A673 (cell line): ENCODE results near the gene ATPAF2. TPM values are rescaled to one million over a fixed set of nuclear protein-coding genes. Genes with fewer than 3 reads are reported as not detected.

Source experiments
- BruUV-seq: library from RNA; stranded (reverse); fragments of 400-500 nt; replicated peaks from 2 replicates; lab custom pipeline; 2021; lab: Mats Ljungman, UMichigan
- CTCF ChIA-PET: fragments of 300-600 bp; sonication (Branson Sonifier 250); formaldehyde crosslinking; loops from one replicate; lab custom pipeline; 2022; ENCODE audit warnings: antibody characterized with exemption; lab: Charles Lee
- POLR2A ChIA-PET: fragments of 300-600 bp; sonication (Branson Sonifier 250); formaldehyde crosslinking; loops from one replicate; lab custom pipeline; 2022; ENCODE audit warnings: antibody characterized with exemption; ENCODE audit not compliant: low non-redundant PET; lab: Charles Lee
- DNase-seq: peaks from one replicate; pipeline ENCODE4 v3.0.0-alpha.2; 2015; ENCODE audit warnings: low spot score
- H3K27ac ChIP-seq: fragments of 200-600 bp; sonication (generic); 2 replicates; pipeline ENCODE4 v1.5.1; 2016; ENCODE audit warnings: mixed run types, low read depth, mild to moderate bottlenecking, mixed read lengths, antibody characterized with exemption, low read length; ENCODE audit not compliant: poor library complexity, severe bottlenecking
- H3K27me3 ChIP-seq: fragments of 200-600 bp; sonication (generic); replicated peaks from 2 replicates; pipeline ENCODE4 v1.6.1; 2017; ENCODE audit warnings: mixed run types, low read depth, mild to moderate bottlenecking, mixed read lengths, antibody characterized with exemption, low read length; ENCODE audit not compliant: insufficient read depth, poor library complexity
- H3K36me3 ChIP-seq: fragments of 200-600 bp; sonication (generic); 2 replicates; pipeline ENCODE4 v1.6.1; 2016; ENCODE audit warnings: mixed run types, mild to moderate bottlenecking, mixed read lengths, antibody characterized with exemption, low read length; ENCODE audit not compliant: insufficient read depth, poor library complexity, severe bottlenecking
- H3K4me1 ChIP-seq: fragments of 200-600 bp; sonication (generic); 2 replicates; pipeline ENCODE4 v1.6.1; 2017; ENCODE audit warnings: mixed run types, mild to moderate bottlenecking, mixed read lengths, antibody characterized with exemption, low read length; ENCODE audit not compliant: insufficient read depth, poor library complexity, severe bottlenecking
- H3K4me3 ChIP-seq: fragments of 200-600 bp; sonication (generic); 2 replicates; pipeline ENCODE4 v1.5.1; 2016; ENCODE audit warnings: low read depth, mixed run types, mild to moderate bottlenecking, mixed read lengths, low read length; ENCODE audit not compliant: poor library complexity, severe bottlenecking
- H3K9me3 ChIP-seq: fragments of 200-600 bp; sonication (generic); 2 replicates; pipeline ENCODE4 v1.6.1; 2016; ENCODE audit warnings: mixed run types, low read depth, mild to moderate bottlenecking, mixed read lengths, antibody characterized with exemption, low read length; ENCODE audit not compliant: poor library complexity, severe bottlenecking
- CTCF ChIP-seq: fragments of 300-800, 200-600 bp; sonication (generic); conservative IDR thresholded peaks from 2 replicates; pipeline ENCODE4 v1.5.1; 2017; ENCODE audit warnings: low read depth, mild to moderate bottlenecking, antibody characterized with exemption, low read length, moderate library complexity, mixed read lengths
- EZH2 ChIP-seq: fragments of 200-600 bp; sonication (generic); IDR thresholded peaks from 2 replicates; pipeline ENCODE4 v1.6.1; 2017; ENCODE audit warnings: borderline replicate concordance, low read depth, mild to moderate bottlenecking, mixed read lengths, antibody characterized with exemption, low read length; ENCODE audit not compliant: poor library complexity, severe bottlenecking
- intact Hi-C: fragments of 100-400 bp; cut with micrococcal nuclease; formaldehyde crosslinking; loops from one replicate; pipeline ENCODE4 v1.10.0; 2022; ENCODE audit not compliant: unreplicated experiment
- total RNA-seq: library from RNA; stranded (reverse); gene quantifications from 2 replicates; pipeline ENCODE4 v1.2.3, GENCODE V29; 2021

The ATPAF2 gene
- total RNA-seq, 1 experiment from 2014 or later: 30.5 TPM

GRCh38 chr17:18025945-18026776 lies 12.8 kb downstream of the ATPAF2 start:
- DNase-seq: peak; percentile 91
- intact Hi-C loops: no loop called here

DNA sequence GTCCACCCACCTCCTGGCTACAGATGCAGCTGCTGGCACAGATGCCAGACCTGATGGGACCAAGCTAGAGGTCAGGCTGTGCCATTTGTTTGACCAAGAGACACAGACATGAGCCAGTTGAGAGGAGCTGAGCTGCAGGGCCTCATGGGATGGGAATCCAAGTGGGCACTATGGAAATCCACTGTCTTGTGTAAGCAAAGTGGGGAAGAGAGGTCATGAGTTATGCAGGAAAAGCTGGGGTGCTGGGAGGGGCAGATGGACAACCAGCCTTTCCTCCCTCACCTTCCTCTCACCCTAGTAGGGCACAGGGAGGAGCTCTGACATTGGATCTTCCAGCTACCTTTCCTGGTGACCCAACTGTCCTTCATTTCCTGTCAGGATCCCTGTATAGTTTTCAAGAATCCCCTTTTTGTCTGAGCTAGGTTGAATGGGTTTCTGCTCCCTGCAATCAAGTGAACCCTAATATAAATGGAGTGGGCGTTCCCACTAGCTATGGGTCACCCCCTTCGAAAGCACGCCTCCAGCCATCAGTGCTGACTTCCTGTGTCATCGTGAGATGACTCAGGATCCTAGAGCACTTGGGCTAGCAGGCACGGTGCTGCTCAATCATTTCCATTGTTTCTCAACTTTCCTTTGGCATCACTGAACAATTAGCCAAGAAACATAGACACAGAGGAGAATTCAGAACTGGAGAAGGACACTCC lies 13.6 kb downstream of the ATPAF2 start:
- no TSS peak for BruUV-seq

More at GRCh38 chr17:18025945-18026776, 12.8 kb downstream of the ATPAF2 start:
- Histone ChIP-seq H3K4me1 (peaks cover 25% of the 10 kb centered on the region), H3K9me3 (no peaks in the 10 kb centered on the region), H3K27me3 (no peaks in the 10 kb centered on the region), H3K36me3 (no peaks in the 10 kb centered on the region), H3K4me3 (no peak overlapping the region), H3K27ac (no peak overlapping the region)
- BruUV-seq: no TSS peak
- POLR2A ChIA-PET: no interaction called here
- CTCF ChIA-PET: interaction anchor here (0.6 kb wide), 1 partner anchor 272 kb away, joined by 11 read pairs; no protein-coding TSS in a partner anchor
- TF ChIP-seq EZH2: no peak

DNA sequence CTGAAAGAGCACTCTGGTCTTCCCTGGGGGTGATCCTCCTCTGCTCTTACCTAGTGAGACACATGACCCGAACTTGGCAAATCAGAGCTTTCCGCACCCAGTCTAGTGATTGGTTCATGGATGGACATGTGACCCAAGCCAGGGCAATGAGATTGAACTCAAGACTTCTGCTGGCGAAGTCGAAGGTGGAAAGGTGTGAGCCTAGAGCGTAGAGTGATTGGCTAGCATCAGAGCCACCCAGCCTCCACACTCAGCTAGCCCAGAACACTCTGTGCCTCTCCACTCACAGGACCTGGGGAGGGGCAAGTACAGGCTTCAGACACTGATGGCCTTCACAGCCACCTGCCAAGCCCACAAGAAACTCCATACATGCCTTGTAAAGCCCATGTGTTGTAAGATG lies 17.6 kb downstream of the ATPAF2 start:
- Histone ChIP-seq H3K4me1 (peaks cover 10% of the 10 kb centered on the region), H3K4me3 (no peak overlapping the region), H3K9me3 (no peaks in the 10 kb centered on the region), H3K27me3 (no peaks in the 10 kb centered on the region), H3K36me3 (no peaks in the 10 kb centered on the region), H3K27ac (no peak overlapping the region)
- POLR2A ChIA-PET: no interaction called here
- BruUV-seq: no TSS peak
- intact Hi-C loops: no loop called here
- DNase-seq: no peak
- CTCF ChIA-PET: no interaction called here
- TF ChIP-seq CTCF (no peak), EZH2 (no peak)

More for the DNA sequence above, 13.6 kb downstream of the ATPAF2 start:
- no peaks in the 10 kb centered on the region for H3K36me3 ChIP-seq
- H3K27ac ChIP-seq: no peak overlapping the region
- CTCF ChIA-PET: no interaction called here
- no peaks in the 10 kb centered on the region for H3K27me3 ChIP-seq
- H3K4me1 ChIP-seq: peaks cover 25% of the 10 kb centered on the region
- no peaks in the 10 kb centered on the region for H3K9me3 ChIP-seq
- no peak overlapping the region for H3K4me3 ChIP-seq
- intact Hi-C loops: no loop called here
- peak; percentile 31 for DNase-seq
- no peak for TF ChIP-seq EZH2
- TF ChIP-seq CTCF: no peak
- POLR2A ChIA-PET: no interaction called here
